C4-2B (cell line): Measurements from ENCODE around the gene RAD50.
"Not testable (repeated sequence)": the region's sequence is repeated elsewhere in the genome, so short reads cannot be mapped to it uniquely, and the experiment has no call there.

Experiments
- H3K27ac ChIP-seq: fragments of 450-650 bp; 2 replicates; pipeline ENCODE4 v1.5.1; 2017
- CTCF ChIP-seq: fragments of 450-650 bp; conservative IDR thresholded peaks from 2 replicates; pipeline ENCODE4 v1.5.1; 2017; ENCODE audit warnings: mild to moderate bottlenecking
- ZFX ChIP-seq: fragments of 450-650 bp; IDR thresholded peaks from 2 replicates; pipeline ENCODE4 v1.6.1; 2017

RAD50 gene

GRCh38 chr5:132621699-132622098 lies 64.9 kb downstream of the RAD50 start:
- TF ChIP-seq CTCF (no peak), ZFX (no peak)
- no peak overlapping the region for H3K27ac ChIP-seq

DNA sequence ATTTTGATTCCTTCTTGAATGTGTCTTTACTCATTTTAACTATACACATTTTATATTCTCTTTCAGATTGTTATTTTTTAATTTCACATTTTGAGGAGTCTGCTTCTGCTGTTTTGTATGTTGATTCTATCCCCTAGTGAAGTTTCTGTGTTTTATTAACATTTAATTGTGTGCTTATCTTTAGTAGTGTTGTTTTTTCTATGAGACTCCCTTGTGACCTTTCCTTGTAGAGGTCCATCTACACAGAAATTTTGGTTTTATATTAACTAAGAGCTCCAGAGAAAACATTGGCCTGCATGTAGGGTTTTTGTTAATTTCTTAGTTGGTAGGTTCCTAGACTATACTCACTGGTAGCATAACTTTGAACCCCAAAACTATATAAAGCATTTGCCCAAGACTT lies 65.8 kb downstream of the RAD50 start:
- H3K27ac ChIP-seq: no peak overlapping the region
- TF ChIP-seq CTCF (no peak), ZFX (no peak)

GRCh38 chr5:132627470-132627869 lies 70.7 kb downstream of the RAD50 start:
- TF ChIP-seq ZFX: no peak
- no peak overlapping the region for H3K27ac ChIP-seq

DNA sequence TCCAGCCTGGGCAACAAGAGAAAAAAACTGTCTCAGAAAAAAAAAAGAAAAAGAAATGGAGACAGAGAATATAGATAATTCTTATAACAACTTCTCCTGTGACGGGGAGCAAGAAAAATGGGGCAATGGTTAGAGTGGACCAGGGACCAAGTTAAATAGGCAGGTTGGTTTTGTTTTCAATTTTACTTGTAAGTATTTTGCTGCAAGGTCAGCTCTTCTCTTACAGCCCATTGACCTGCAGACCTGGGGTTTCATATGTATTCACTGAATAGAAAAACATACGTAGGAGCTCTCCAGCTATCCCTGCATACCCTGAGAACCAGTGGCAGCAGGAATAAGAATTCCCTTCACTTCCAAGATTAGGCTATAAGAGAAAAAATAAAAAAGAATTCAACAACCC lies 72.0 kb downstream of the RAD50 start:
- TF ChIP-seq CTCF (no peak), ZFX (no peak)
- H3K27ac ChIP-seq: no peak overlapping the region

DNA sequence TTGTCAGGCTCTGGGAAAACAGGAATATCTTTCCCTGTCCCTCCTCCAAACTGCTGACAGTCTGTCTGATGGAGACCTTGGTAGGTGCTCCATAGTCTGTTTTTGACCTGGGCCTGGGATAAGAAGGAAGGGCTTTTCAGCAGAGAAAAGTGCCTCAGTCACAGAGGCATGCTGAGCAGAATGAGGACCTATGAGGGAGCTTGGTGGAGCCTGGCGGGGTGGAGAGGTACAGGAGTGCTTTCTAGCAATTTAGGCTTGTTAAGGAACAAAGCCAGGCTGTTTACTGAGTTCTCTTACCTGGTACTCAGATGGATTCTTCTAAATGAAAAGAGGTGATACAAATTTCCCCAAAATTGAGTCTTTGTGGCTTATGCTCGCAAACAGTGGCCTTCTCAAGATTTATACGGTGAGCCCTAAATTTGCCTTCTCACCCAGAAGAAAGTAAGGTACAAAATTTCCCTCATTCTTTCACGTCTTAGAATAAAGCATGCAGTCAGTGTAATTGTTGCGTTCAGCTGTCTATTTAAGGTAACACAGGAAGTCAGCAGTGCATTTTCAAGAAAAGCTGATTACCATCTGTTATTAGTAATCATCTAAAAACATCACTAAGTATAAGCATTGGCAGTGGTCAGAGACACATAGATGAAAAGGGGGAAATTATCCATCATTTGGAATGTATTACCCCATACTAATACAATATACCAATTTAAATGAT lies 72.6 kb downstream of the RAD50 start:
- H3K27ac ChIP-seq: no peak overlapping the region
- TF ChIP-seq ZFX (no peak), CTCF (no peak)

DNA sequence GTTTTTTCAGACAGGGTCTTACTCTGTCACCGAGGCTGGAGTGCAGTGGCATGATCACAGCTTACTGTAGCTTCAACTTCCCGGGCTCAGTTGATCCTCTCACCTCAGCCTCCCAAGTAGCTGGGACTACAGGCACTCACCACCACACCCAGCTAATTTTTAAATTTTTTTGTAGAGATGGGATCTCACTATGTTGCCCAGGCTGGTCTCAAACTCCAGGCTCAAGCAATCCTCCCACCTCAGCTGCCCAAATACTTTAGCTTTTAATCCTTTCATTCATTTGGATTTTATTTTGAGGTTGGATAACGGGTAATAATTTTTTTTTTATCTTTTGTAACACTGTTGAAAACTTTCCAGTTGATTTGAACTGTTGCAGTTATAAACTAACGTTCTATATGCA lies 76.8 kb downstream of the RAD50 start:
- not testable (repeated sequence) for H3K27ac ChIP-seq

DNA sequence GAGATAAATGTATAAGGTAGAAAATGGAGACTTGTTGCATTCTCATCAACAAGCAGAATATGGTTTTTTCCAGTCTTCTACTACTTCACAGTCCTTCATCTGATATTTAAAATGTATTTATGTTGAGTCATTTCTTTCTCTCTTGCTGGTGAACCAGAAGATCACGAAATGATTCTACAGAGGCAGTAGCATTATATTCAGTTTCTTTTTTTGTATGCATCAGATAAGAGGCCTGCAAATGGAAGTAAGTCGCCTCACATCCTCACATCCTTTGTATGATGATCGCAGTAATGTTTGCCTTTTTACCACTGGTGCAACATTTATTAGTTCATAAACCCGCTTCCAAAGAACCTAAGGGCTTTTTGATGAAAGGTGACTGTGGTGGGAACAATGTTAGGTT lies 79.1 kb downstream of the RAD50 start:
- TF ChIP-seq ZFX (no peak), CTCF (no peak)
- no peak overlapping the region for H3K27ac ChIP-seq

DNA sequence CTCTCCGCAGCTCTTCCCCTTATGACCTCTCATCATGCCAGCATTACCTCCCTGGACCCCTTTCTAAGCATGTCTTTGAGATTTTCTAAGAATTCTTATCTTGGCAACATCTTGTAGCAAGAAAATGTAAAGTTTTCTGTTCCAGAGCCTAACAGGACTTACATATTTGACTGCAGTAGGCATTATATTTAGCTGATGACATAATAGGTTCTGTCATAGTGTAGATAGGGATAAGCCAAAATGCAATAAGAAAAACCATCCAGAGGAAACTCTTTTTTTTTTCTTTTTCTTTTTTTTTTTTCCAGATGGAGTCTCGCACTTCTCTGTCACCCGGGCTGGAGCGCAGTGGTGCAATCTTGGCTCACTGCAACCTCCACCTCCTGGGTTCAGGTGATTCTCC lies 80.5 kb downstream of the RAD50 start:
- no peak overlapping the region for H3K27ac ChIP-seq
- no peak for TF ChIP-seq CTCF
- no peak for TF ChIP-seq ZFX
